ENCODE results near the gene ABCD3. TPM values are rescaled to one million over a fixed set of nuclear protein-coding genes. Genes with fewer than 3 reads are reported as not detected.

The ABCD3 gene
- total RNA-seq, 1 donor from 2014 or later = 38.4 TPM

DNA sequence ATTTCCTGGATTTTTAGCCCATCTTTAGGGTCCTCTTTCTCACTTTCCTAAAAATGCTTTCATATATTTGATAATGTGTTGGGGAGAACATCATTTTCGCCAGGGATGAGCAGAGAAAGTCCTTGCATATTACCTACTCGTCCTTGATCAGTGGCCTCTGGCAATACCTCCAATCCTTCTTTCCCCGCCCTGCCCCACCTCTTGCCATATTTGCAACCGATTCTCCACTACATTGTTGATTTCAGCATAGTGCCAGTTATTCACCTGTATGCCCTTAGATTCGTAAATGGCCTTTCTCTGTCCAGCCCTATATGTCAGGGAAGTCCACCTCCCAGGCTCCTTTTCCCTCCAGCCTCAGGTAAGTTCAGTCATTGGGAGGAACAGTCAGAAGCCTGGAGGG is 136.9 kb downstream of the ABCD3 start:
- Mint-ChIP-seq H3K4me1 (ENCODE audit: low read depth, unreplicated experiment) (peaks cover 25% of the 10 kb centered on the region), H3K4me3 (ENCODE audit: unreplicated experiment) (no peak overlapping the region), H3K9me3 (ENCODE audit: unreplicated experiment) (peaks cover 2% of the 10 kb centered on the region), H3K27ac (ENCODE audit: unreplicated experiment) (no peak overlapping the region), H3K27me3 (ENCODE audit: low read depth, unreplicated experiment) (no peaks in the 10 kb centered on the region), H3K36me3 (ENCODE audit: low read depth, unreplicated experiment) (no peaks in the 10 kb centered on the region)
- Histone ChIP-seq H3K9ac (ENCODE audit: low read length) (no peak overlapping the region), H3K79me2 (ENCODE audit: insufficient read depth, low read length) (no peaks in the 10 kb centered on the region), H2AFZ (ENCODE audit: low read depth, low read length) (no peak overlapping the region), H4K20me1 (ENCODE audit: insufficient read depth, low read length) (no peaks in the 10 kb centered on the region), H3K27me3 (ENCODE audit: insufficient read depth, low read length) (no peaks in the 10 kb centered on the region), H3K4me3 (ENCODE audit: insufficient read depth, low read depth, low read length) (no peak overlapping the region), H3K27ac (ENCODE audit: low read depth, low read length) (no peak overlapping the region), H3K9me3 (ENCODE audit: insufficient read depth, low read depth, low read length) (no peaks in the 10 kb centered on the region), H3K4me1 (ENCODE audit: insufficient read depth, low read length) (peaks cover 13% of the 10 kb centered on the region), H3K4me2 (ENCODE audit: low read length) (no peak overlapping the region), H3K36me3 (ENCODE audit: insufficient read depth, low read length) (no peaks in the 10 kb centered on the region)
- TF ChIP-seq, protein P1, sequence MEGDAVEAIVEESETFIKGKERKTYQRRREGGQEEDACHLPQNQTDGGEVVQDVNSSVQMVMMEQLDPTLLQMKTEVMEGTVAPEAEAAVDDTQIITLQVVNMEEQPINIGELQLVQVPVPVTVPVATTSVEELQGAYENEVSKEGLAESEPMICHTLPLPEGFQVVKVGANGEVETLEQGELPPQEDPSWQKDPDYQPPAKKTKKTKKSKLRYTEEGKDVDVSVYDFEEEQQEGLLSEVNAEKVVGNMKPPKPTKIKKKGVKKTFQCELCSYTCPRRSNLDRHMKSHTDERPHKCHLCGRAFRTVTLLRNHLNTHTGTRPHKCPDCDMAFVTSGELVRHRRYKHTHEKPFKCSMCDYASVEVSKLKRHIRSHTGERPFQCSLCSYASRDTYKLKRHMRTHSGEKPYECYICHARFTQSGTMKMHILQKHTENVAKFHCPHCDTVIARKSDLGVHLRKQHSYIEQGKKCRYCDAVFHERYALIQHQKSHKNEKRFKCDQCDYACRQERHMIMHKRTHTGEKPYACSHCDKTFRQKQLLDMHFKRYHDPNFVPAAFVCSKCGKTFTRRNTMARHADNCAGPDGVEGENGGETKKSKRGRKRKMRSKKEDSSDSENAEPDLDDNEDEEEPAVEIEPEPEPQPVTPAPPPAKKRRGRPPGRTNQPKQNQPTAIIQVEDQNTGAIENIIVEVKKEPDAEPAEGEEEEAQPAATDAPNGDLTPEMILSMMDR (IDR thresholded peaks at IDR 0.05; ENCODE audit: insufficient read depth, low read depth, low read length) = no peak
- DNase-seq (ENCODE audit: low read depth) (no peak), FAIRE-seq (no peak)

GRCh38 chr1:94559921-94560320 is 141.7 kb downstream of the ABCD3 start:
- no peaks in the 10 kb centered on the region for H3K9me3 ChIP-seq (ENCODE audit: insufficient read depth, low read depth, low read length)
- Mint-ChIP-seq H3K9me3 (ENCODE audit: unreplicated experiment) (peaks cover 2% of the 10 kb centered on the region), H3K27ac (ENCODE audit: unreplicated experiment) (no peak overlapping the region), H3K4me3 (ENCODE audit: unreplicated experiment) (no peak overlapping the region), H3K27me3 (ENCODE audit: low read depth, unreplicated experiment) (no peaks in the 10 kb centered on the region), H3K36me3 (ENCODE audit: low read depth, unreplicated experiment) (no peaks in the 10 kb centered on the region), H3K4me1 (ENCODE audit: low read depth, unreplicated experiment) (peaks cover 10% of the 10 kb centered on the region)
- DNase-seq (ENCODE audit: low read depth) (no peak), FAIRE-seq (no peak)
- H4K20me1 ChIP-seq (ENCODE audit: insufficient read depth, low read length) = no peaks in the 10 kb centered on the region
- no peak for TF ChIP-seq EZH2 (IDR thresholded peaks at IDR 0.05; ENCODE audit: insufficient read depth, low read length)
- TF ChIP-seq, protein P1 (IDR thresholded peaks at IDR 0.05; ENCODE audit: insufficient read depth, low read depth, low read length) = no peak
- no peaks in the 10 kb centered on the region for H3K79me2 ChIP-seq (ENCODE audit: insufficient read depth, low read length)
- H2AFZ ChIP-seq (ENCODE audit: low read depth, low read length) = no peak overlapping the region
- no peak overlapping the region for H3K4me3 ChIP-seq (ENCODE audit: insufficient read depth, low read depth, low read length)
- no peak overlapping the region for H3K4me2 ChIP-seq (ENCODE audit: low read length)
- no peaks in the 10 kb centered on the region for H3K27me3 ChIP-seq (ENCODE audit: insufficient read depth, low read length)
- no peak overlapping the region for H3K27ac ChIP-seq (ENCODE audit: low read depth, low read length)
- H3K9ac ChIP-seq (ENCODE audit: low read length) = no peak overlapping the region
- no peaks in the 10 kb centered on the region for H3K36me3 ChIP-seq (ENCODE audit: insufficient read depth, low read length)
- no peaks in the 10 kb centered on the region for H3K4me1 ChIP-seq (ENCODE audit: insufficient read depth, low read length)

DNA sequence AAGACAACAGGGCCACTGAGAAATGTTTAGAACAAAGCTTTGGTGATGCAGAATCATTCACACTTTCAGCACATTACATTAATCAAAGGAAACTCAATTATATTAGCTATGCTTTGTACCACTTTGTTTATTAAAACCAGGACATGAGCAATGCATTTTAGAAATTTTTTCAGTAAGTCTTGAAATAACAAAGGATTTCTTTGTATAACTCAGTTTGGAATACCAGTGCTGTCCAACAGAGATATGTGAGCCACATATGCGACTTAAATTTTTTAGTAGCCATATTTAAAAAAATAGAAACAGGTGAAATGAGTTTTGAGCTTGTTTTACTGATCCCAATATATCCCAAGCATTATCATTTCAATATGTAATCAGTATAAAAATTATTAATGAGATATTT is 142.1 kb downstream of the ABCD3 start:
- Mint-ChIP-seq H3K27me3 (ENCODE audit: low read depth, unreplicated experiment) (no peaks in the 10 kb centered on the region), H3K9me3 (ENCODE audit: unreplicated experiment) (peaks cover 2% of the 10 kb centered on the region), H3K4me3 (ENCODE audit: unreplicated experiment) (no peak overlapping the region), H3K27ac (ENCODE audit: unreplicated experiment) (no peak overlapping the region), H3K36me3 (ENCODE audit: low read depth, unreplicated experiment) (no peaks in the 10 kb centered on the region), H3K4me1 (ENCODE audit: low read depth, unreplicated experiment) (peaks cover 10% of the 10 kb centered on the region)
- no peak for TF ChIP-seq EZH2 (IDR thresholded peaks at IDR 0.05; ENCODE audit: insufficient read depth, low read length)
- TF ChIP-seq, protein P1 (IDR thresholded peaks at IDR 0.05; ENCODE audit: insufficient read depth, low read depth, low read length) = no peak
- Histone ChIP-seq H3K79me2 (ENCODE audit: insufficient read depth, low read length) (no peaks in the 10 kb centered on the region), H3K36me3 (ENCODE audit: insufficient read depth, low read length) (no peaks in the 10 kb centered on the region), H3K4me3 (ENCODE audit: insufficient read depth, low read depth, low read length) (no peak overlapping the region), H3K27ac (ENCODE audit: low read depth, low read length) (no peak overlapping the region), H3K9ac (ENCODE audit: low read length) (no peak overlapping the region), H2AFZ (ENCODE audit: low read depth, low read length) (no peak overlapping the region), H3K4me2 (ENCODE audit: low read length) (no peak overlapping the region), H3K27me3 (ENCODE audit: insufficient read depth, low read length) (no peaks in the 10 kb centered on the region), H3K9me3 (ENCODE audit: insufficient read depth, low read depth, low read length) (no peaks in the 10 kb centered on the region), H3K4me1 (ENCODE audit: insufficient read depth, low read length) (no peaks in the 10 kb centered on the region), H4K20me1 (ENCODE audit: insufficient read depth, low read length) (no peaks in the 10 kb centered on the region)
- FAIRE-seq = no peak
- DNase-seq (ENCODE audit: low read depth) = peak; percentile 51

Data from astrocyte (in vitro differentiated cells and primary cell).